Transverse colon (tissue), 3 donors: ENCODE measurements around the gene ACVR1.

ENCODE experiments used
- EP300 ChIP-seq: sonication (generic); formaldehyde crosslinking; IDR thresholded peaks from one replicate; pipeline ENCODE4 v1.6.1; 2017; ENCODE audit warnings: antibody characterized with exemption, low read depth
- POLR2A ChIP-seq: fragments of 450-650 bp; IDR thresholded peaks from one replicate; pipeline ENCODE4 v1.6.1; 2016; ENCODE audit warnings: antibody characterized with exemption, mild to moderate bottlenecking, moderate library complexity
- TF ChIP-seq, protein P1 (sequence below), 5 experiments: fragments of 200-600 bp in 3 of 5; fragments of 450-650 bp in 2 of 5; sonication (generic) in 3 of 5; IDR thresholded peaks; 1 replicate in 2 of 5; 2 replicates in 3 of 5; pipeline ENCODE4 v1.5.1; 2016 to 2017; ENCODE audit warnings: antibody characterized with exemption in 5 of 5, inconsistent platforms in 3 of 5, mild to moderate bottlenecking in 2 of 5, moderate library complexity in 1 of 5

DNA sequence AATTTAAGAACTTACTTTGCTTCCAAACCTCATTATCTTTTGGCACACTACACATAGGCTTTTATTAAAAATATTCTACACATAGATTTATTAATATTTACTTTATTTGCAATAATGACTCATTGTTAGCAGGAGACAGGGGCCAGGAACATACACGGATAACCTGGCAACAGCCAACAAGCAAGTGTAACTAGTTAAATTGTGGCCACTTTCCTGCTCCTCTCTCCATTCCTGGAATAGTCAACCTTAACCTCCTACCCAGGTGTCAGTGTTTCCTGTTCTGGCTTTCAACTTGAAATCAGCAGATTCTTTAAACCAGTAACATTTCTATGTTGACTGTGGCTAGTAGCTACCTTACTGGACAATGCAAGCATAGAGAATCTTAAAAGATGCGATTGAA lies 26.5 kb downstream of the ACVR1 start:
- TF ChIP-seq, protein P1, sequence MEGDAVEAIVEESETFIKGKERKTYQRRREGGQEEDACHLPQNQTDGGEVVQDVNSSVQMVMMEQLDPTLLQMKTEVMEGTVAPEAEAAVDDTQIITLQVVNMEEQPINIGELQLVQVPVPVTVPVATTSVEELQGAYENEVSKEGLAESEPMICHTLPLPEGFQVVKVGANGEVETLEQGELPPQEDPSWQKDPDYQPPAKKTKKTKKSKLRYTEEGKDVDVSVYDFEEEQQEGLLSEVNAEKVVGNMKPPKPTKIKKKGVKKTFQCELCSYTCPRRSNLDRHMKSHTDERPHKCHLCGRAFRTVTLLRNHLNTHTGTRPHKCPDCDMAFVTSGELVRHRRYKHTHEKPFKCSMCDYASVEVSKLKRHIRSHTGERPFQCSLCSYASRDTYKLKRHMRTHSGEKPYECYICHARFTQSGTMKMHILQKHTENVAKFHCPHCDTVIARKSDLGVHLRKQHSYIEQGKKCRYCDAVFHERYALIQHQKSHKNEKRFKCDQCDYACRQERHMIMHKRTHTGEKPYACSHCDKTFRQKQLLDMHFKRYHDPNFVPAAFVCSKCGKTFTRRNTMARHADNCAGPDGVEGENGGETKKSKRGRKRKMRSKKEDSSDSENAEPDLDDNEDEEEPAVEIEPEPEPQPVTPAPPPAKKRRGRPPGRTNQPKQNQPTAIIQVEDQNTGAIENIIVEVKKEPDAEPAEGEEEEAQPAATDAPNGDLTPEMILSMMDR (IDR thresholded peaks at IDR 0.05), result no peak
- TF ChIP-seq POLR2A (no peak), EP300 (no peak)
